Trophoblast cell (in vitro differentiated cells and primary cell): ENCODE data around the gene BICC1.
"Not testable (repeated sequence)": the region's sequence is repeated elsewhere in the genome, so short reads cannot be mapped to it uniquely, and the experiment has no call there.

Experiments used
- DNase-seq, 2 donors: peaks; one replicate each; pipeline ENCODE4 v3.0.0-alpha.2; 2016
- H2AFZ ChIP-seq: 2 replicates; pipeline ENCODE4 v1.6.1; 2013; ENCODE audit warnings: low read length, moderate library complexity, mild to moderate bottlenecking; ENCODE audit not compliant: insufficient read depth, poor library complexity
- H2AK5ac ChIP-seq: 2 replicates; pipeline ENCODE4 v1.6.1; 2013; ENCODE audit warnings: mild to moderate bottlenecking, low read length
- H2BK120ac ChIP-seq: 2 replicates; pipeline ENCODE4 v1.6.1; 2013; ENCODE audit warnings: low read length, mild to moderate bottlenecking, moderate library complexity; ENCODE audit not compliant: insufficient read depth, poor library complexity
- H2BK12ac ChIP-seq: 2 replicates; pipeline ENCODE4 v1.6.1; 2013; ENCODE audit warnings: mild to moderate bottlenecking, low read length, moderate library complexity
- H2BK5ac ChIP-seq: 2 replicates; pipeline ENCODE4 v1.6.1; 2013; ENCODE audit warnings: low read length, low read depth, moderate library complexity, mild to moderate bottlenecking; ENCODE audit not compliant: poor library complexity
- H3K14ac ChIP-seq: 2 replicates; pipeline ENCODE4 v1.6.1; 2013; ENCODE audit warnings: mild to moderate bottlenecking, low read length
- H3K18ac ChIP-seq: 2 replicates; pipeline ENCODE4 v1.6.1; 2013; ENCODE audit warnings: mild to moderate bottlenecking, low read length
- H3K23ac ChIP-seq: 2 replicates; pipeline ENCODE4 v1.6.1; 2013; ENCODE audit warnings: low read length
- H3K27ac ChIP-seq: 2 replicates; pipeline ENCODE4 v1.5.1; 2013; ENCODE audit warnings: low read depth, mild to moderate bottlenecking, inconsistent platforms, low read length, moderate library complexity
- H3K27me3 ChIP-seq: 2 replicates; pipeline ENCODE4 v1.6.1; 2013; ENCODE audit warnings: inconsistent platforms, mild to moderate bottlenecking, low read length, moderate library complexity; ENCODE audit not compliant: insufficient read depth
- H3K36me3 ChIP-seq, 2 experiments: 1 replicate in 1 of 2; 2 replicates in 1 of 2; pipeline ENCODE4 v1.6.1; 2013; ENCODE audit warnings: low read length in 2 of 2, mild to moderate bottlenecking in 2 of 2, moderate library complexity in 1 of 2; ENCODE audit not compliant: insufficient read depth in 2 of 2, control insufficient read depth in 1 of 2
- H3K4ac ChIP-seq: 2 replicates; pipeline ENCODE4 v1.6.1; 2013; ENCODE audit warnings: low read depth, mild to moderate bottlenecking, low read length, moderate library complexity
- H3K4me1 ChIP-seq, 2 experiments: 1 replicate in 1 of 2; 2 replicates in 1 of 2; pipeline ENCODE4 v1.6.1; 2013; ENCODE audit warnings: low read length in 2 of 2, mild to moderate bottlenecking in 2 of 2, moderate library complexity in 1 of 2; ENCODE audit not compliant: insufficient read depth in 2 of 2, control insufficient read depth in 1 of 2
- H3K4me2 ChIP-seq: 2 replicates; pipeline ENCODE4 v1.6.1; 2013; ENCODE audit warnings: inconsistent platforms, mild to moderate bottlenecking, low read length, moderate library complexity
- H3K4me3 ChIP-seq: 2 replicates; pipeline ENCODE4 v1.5.1; 2013; ENCODE audit warnings: mild to moderate bottlenecking, low read depth, low read length, inconsistent platforms
- H3K79me1 ChIP-seq: one replicate; pipeline ENCODE4 v1.6.1; 2013; ENCODE audit warnings: low read length
- H3K79me2 ChIP-seq: 2 replicates; pipeline ENCODE4 v1.6.1; 2013; ENCODE audit warnings: low read length, mild to moderate bottlenecking; ENCODE audit not compliant: control insufficient read depth, insufficient read depth, poor library complexity
- H3K9ac ChIP-seq: 2 replicates; pipeline ENCODE4 v1.6.1; 2013; ENCODE audit warnings: mild to moderate bottlenecking, low read length
- H3K9me3 ChIP-seq: 2 replicates; pipeline ENCODE4 v1.6.1; 2013; ENCODE audit warnings: low read depth, mild to moderate bottlenecking, control low read depth, inconsistent platforms, low read length; ENCODE audit not compliant: insufficient read depth
- H4K12ac ChIP-seq: 2 replicates; pipeline ENCODE4 v1.6.1; 2013; ENCODE audit warnings: low read depth, mild to moderate bottlenecking, low read length, moderate library complexity
- H4K8ac ChIP-seq: 2 replicates; pipeline ENCODE4 v1.6.1; 2013; ENCODE audit warnings: low read depth, mild to moderate bottlenecking, low read length, moderate library complexity
- H4K91ac ChIP-seq: one replicate; pipeline ENCODE4 v1.6.1; 2013; ENCODE audit warnings: low read depth, mild to moderate bottlenecking, low read length, moderate library complexity
- WGBS: extraction: QIAGEN DNeasy Blood & Tissue Kit; methylation state at CpG from one replicate; pipeline ENCODE4 v1.1.7; 2013; ENCODE audit warnings: missing lambda C conversion rate; ENCODE audit not compliant: insufficient read length, insufficient coverage; ENCODE audit errors: extremely low coverage; 5-methylcytosine and 5-hydroxymethylcytosine counted together

Gene BICC1

DNA sequence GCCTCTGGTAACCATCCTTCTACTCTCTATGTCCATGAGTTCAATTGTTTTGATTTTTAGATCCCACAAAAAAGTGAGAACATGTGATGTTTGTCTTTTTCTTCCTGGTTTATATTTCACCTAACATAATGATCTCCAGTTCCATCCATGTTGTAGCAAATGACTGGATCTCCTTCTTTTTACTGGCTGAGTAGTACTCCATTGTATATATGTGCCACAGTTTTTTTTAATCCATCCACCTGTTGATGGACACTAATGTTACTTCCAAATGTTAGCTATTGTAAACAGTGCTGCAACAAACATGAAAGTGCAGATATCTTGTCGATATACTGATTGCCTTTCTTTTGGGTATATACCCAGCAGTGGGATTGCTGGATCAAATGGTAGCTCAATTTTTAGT, 345.5 kb downstream of the BICC1 start:
- H4K8ac ChIP-seq, H2BK5ac ChIP-seq, H3K9me3 ChIP-seq, H3K36me3 ChIP-seq, H2BK12ac ChIP-seq, H3K79me1 ChIP-seq, H3K18ac ChIP-seq, H4K91ac ChIP-seq, H3K79me2 ChIP-seq, H3K4me3 ChIP-seq, H2AK5ac ChIP-seq, H3K14ac ChIP-seq, DNase-seq, H3K27me3 ChIP-seq, H2AFZ ChIP-seq, H3K9ac ChIP-seq, H3K4me1 ChIP-seq, H3K4me2 ChIP-seq, H3K4ac ChIP-seq, H3K23ac ChIP-seq, H3K27ac ChIP-seq, H2BK120ac ChIP-seq, H4K12ac ChIP-seq: not testable (repeated sequence)
- WGBS: no CpG with 5 or more reads among the region's 1 CpG

DNA sequence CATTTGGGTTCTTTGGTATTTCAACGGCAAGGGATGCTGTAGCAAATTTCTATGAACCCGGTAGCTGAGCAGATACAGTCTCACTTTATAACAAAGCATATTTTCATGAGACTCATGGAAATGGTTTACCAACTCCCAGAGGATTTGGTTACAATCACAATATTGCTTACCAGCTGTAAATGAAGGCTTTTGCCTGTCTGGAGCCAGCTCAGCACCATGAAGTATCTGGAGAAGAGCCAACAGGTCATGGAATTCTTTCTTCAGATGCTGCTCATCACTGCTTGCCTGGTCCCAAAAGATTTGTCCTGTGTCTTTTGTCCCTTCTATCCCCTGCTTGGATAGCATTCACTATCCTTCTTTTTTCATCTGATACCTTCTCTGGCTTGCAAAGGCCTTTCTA, 346.9 kb downstream of the BICC1 start:
- Histone ChIP-seq H3K4me3 (no peak overlapping the region), H3K79me2 (no peaks in the 10 kb centered on the region), H4K12ac (no peak overlapping the region), H3K4me2 (no peak overlapping the region), H2AK5ac (no peak overlapping the region), H3K18ac (no peak overlapping the region), H2BK5ac (no peak overlapping the region), H3K9ac (no peak overlapping the region), H3K4me1 (peaks cover 6 to 8% of the 10 kb centered on the region in 2 experiments), H3K9me3 (no peaks in the 10 kb centered on the region), H3K14ac (no peak overlapping the region), H3K79me1 (no peaks in the 10 kb centered on the region), H3K36me3 (no peaks in the 10 kb centered on the region), H2BK120ac (no peak overlapping the region), H3K27me3 (no peaks in the 10 kb centered on the region), H3K27ac (no peak overlapping the region), H2AFZ (no peak overlapping the region), H2BK12ac (no peak overlapping the region), H3K23ac (no peak overlapping the region), H4K8ac (no peak overlapping the region), H3K4ac (no peak overlapping the region), H4K91ac (no peak overlapping the region)
- WGBS: no CpG with 5 or more reads among the region's 2 CpGs
- no peak for DNase-seq

DNA sequence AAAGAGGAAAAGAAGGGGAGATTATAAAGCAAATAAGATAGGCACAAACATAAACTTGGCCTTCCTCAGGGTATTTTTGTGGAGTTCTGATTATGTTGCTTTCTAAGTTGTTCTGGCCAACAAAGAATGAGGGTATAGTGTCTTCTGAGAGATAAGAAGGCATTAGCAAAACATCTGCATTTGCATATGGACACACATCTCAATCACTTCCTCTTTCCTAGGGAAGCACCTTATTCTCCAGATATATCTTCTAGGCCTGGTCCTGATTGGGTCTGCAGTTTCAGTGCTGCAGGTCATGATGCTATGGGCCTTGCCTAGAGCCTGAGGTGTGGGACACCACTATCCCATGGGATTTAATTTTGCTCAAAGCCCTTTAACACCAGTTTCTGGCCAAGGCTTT, 355.0 kb downstream of the BICC1 start:
- Histone ChIP-seq H3K9ac (no peak overlapping the region), H3K14ac (no peak overlapping the region), H2BK120ac (no peak overlapping the region), H2BK5ac (no peak overlapping the region), H3K79me1 (no peaks in the 10 kb centered on the region), H2BK12ac (no peak overlapping the region), H3K18ac (no peak overlapping the region), H3K36me3 (no peaks in the 10 kb centered on the region), H3K4me2 (no peak overlapping the region), H3K4me1 (no peaks in the 10 kb centered on the region), H3K79me2 (no peaks in the 10 kb centered on the region), H3K27me3 (no peaks in the 10 kb centered on the region), H3K4me3 (no peak overlapping the region), H4K8ac (no peak overlapping the region), H3K9me3 (no peaks in the 10 kb centered on the region), H3K4ac (no peak overlapping the region), H3K27ac (no peak overlapping the region), H3K23ac (no peak overlapping the region), H4K91ac (no peak overlapping the region), H2AFZ (no peak overlapping the region), H4K12ac (no peak overlapping the region), H2AK5ac (no peak overlapping the region)
- no peak for DNase-seq

DNA sequence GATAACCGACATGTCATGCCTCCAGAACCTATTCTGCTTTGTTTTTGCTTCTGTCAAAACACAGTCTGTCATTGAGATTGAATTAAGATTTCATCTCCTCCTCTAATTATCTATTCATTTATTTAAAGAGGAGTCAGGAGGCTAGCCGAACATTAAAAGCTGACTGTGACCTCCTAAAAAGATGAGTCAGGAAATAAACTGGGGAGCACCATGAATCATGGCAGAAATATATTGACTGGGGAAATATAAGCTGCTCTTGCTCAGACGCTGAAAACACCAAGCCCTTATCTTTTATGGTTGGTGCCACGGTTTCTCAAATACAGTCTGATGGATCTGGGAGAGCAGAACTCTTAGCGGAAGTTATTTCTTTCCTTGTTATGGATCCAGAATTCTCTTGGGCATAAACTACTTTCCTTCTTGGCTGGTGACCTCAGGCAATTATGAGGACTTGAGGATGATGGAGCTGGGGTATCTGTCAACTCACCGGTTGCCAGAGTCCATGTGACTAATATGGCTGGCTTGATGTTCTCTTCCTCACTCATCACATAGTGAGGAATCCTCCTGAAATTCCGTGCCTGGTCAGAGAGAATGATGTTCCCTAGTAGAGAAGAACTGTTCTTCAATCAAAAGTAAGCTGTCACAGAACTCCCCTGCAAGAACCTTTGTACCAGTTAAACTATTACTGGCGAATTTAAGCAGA, 356.2 kb downstream of the BICC1 start:
- Histone ChIP-seq H2BK5ac (no peak overlapping the region), H3K9ac (no peak overlapping the region), H3K4ac (no peak overlapping the region), H3K9me3 (no peaks in the 10 kb centered on the region), H2BK120ac (no peak overlapping the region), H3K79me1 (no peaks in the 10 kb centered on the region), H3K23ac (no peak overlapping the region), H3K36me3 (no peaks in the 10 kb centered on the region), H2BK12ac (no peak overlapping the region), H3K4me3 (no peak overlapping the region), H3K4me1 (no peaks in the 10 kb centered on the region), H2AFZ (no peak overlapping the region), H3K4me2 (no peak overlapping the region), H4K8ac (no peak overlapping the region), H3K79me2 (no peaks in the 10 kb centered on the region), H3K27ac (no peak overlapping the region), H4K12ac (no peak overlapping the region), H3K27me3 (no peaks in the 10 kb centered on the region), H3K14ac (no peak overlapping the region), H4K91ac (no peak overlapping the region), H3K18ac (no peak overlapping the region), H2AK5ac (no peak overlapping the region)
- DNase-seq: no peak
- WGBS: no CpG with 5 or more reads among the region's 8 CpGs
